IMR-90 (cell line): ENCODE data around the gene ABL1. TPM values are rescaled to one million over a fixed set of nuclear protein-coding genes. Genes with fewer than 3 reads are reported as not detected.

Experiments
- ATAC-seq: fragments of 200-7000 bp; cut with Tn5 transposase; 2 replicates; pipeline ENCODE4 v1.9.1; 2020; ENCODE audit warnings: low read depth, mild to moderate bottlenecking, moderate library complexity
- BruUV-seq: library from RNA; stranded (reverse); fragments of 400-500 nt; replicated peaks from 2 replicates; lab custom pipeline; 2021; lab: Mats Ljungman, UMichigan
- CTCF ChIA-PET: fragments of 300-600 bp; formaldehyde crosslinking; extraction: SDS; loops from one replicate; lab custom pipeline; 2021; ENCODE audit warnings: antibody characterized with exemption; lab: Yijun Ruan, JAX
- POLR2A ChIA-PET: fragments of 300-600 bp; sonication (Branson Sonifier 250); formaldehyde crosslinking; loops from one replicate; lab custom pipeline; 2022; ENCODE audit warnings: antibody characterized with exemption; ENCODE audit not compliant: unreplicated experiment; lab: Charles Lee
- DNase-seq: peaks from one replicate; pipeline ENCODE4 v3.0.0; 2013
- H2AFZ ChIP-seq: replicated peaks from 2 replicates; pipeline ENCODE3; 2013; ENCODE audit warnings: low read length, mild to moderate bottlenecking; ENCODE audit not compliant: poor library complexity
- H2AK5ac ChIP-seq: 2 replicates; pipeline ENCODE4 v1.6.1; 2013; ENCODE audit warnings: low read depth, low read length, inconsistent platforms
- H2AK9ac ChIP-seq: replicated peaks from 2 replicates; pipeline ENCODE3; 2013; ENCODE audit warnings: mild to moderate bottlenecking, low read depth, low read length, moderate library complexity; ENCODE audit not compliant: poor library complexity
- H2BK120ac ChIP-seq: 2 replicates; pipeline ENCODE4 v1.6.1; 2013; ENCODE audit warnings: low read depth, low read length, inconsistent platforms
- H2BK15ac ChIP-seq: 3 replicates; pipeline ENCODE4 v1.6.1; 2013; ENCODE audit warnings: low read depth, low read length, inconsistent platforms
- H2BK20ac ChIP-seq: 2 replicates; pipeline ENCODE4 v1.6.1; 2013; ENCODE audit warnings: low read depth, mild to moderate bottlenecking, inconsistent platforms, low read length, moderate library complexity
- H2BK5ac ChIP-seq: 2 replicates; pipeline ENCODE4 v1.6.1; 2013; ENCODE audit warnings: mild to moderate bottlenecking, low read depth, low read length, inconsistent platforms; ENCODE audit not compliant: poor library complexity, severe bottlenecking
- H3K14ac ChIP-seq: replicated peaks from 2 replicates; pipeline ENCODE4 v1.6.1; 2013; ENCODE audit warnings: low read depth, low read length, inconsistent platforms
- H3K18ac ChIP-seq: 2 replicates; pipeline ENCODE4 v1.6.1; 2013; ENCODE audit warnings: low read depth, low read length, control low read depth
- H3K23ac ChIP-seq: 2 replicates; pipeline ENCODE4 v1.6.1; 2013; ENCODE audit warnings: low read depth, low read length, inconsistent platforms
- H3K27ac ChIP-seq: 2 replicates; pipeline ENCODE4 v1.5.1; 2013; ENCODE audit warnings: mild to moderate bottlenecking, control low read depth, low read length; ENCODE audit not compliant: insufficient read depth
- H3K27me3 ChIP-seq: 2 replicates; pipeline ENCODE4 v1.6.1; 2013; ENCODE audit warnings: low read length; ENCODE audit not compliant: control insufficient read depth, insufficient read depth
- H3K36me3 ChIP-seq: 2 replicates; pipeline ENCODE4 v1.6.1; 2013; ENCODE audit warnings: low read length, mixed read lengths; ENCODE audit not compliant: control insufficient read depth, insufficient read depth
- H3K4ac ChIP-seq: 2 replicates; pipeline ENCODE4 v1.6.1; 2013; ENCODE audit warnings: low read depth, low read length, inconsistent platforms
- H3K4me1 ChIP-seq: 2 replicates; pipeline ENCODE4 v1.6.1; 2013; ENCODE audit warnings: low read length, mixed read lengths; ENCODE audit not compliant: control insufficient read depth, insufficient read depth
- H3K4me2 ChIP-seq: 2 replicates; pipeline ENCODE4 v1.6.1; 2013; ENCODE audit warnings: low read depth, mild to moderate bottlenecking, control low read depth, low read length, moderate library complexity
- H3K4me3 ChIP-seq: 2 replicates; pipeline ENCODE4 v1.5.1; 2013; ENCODE audit warnings: low read depth, mild to moderate bottlenecking, control low read depth, low read length, moderate library complexity; ENCODE audit not compliant: insufficient read depth
- H3K56ac ChIP-seq: 2 replicates; pipeline ENCODE4 v1.6.1; 2013; ENCODE audit warnings: low read length, inconsistent platforms; ENCODE audit not compliant: insufficient read depth; ENCODE audit errors: extremely low read depth
- H3K79me1 ChIP-seq, 2 experiments: 2 replicates each; pipeline ENCODE4 v1.6.1; 2013; ENCODE audit warnings: low read length in 2 of 2, inconsistent platforms in 1 of 2, low read depth in 1 of 2
- H3K9ac ChIP-seq: 2 replicates; pipeline ENCODE4 v1.6.1; 2013; ENCODE audit warnings: low read depth, low read length, control low read depth
- H3K9me1 ChIP-seq: 2 replicates; pipeline ENCODE4 v1.6.1; 2013; ENCODE audit warnings: low read length, inconsistent platforms; ENCODE audit not compliant: insufficient read depth
- H3K9me3 ChIP-seq: 2 replicates; pipeline ENCODE4 v1.6.1; 2013; ENCODE audit warnings: low read length; ENCODE audit not compliant: control insufficient read depth, insufficient read depth
- H4K20me1 ChIP-seq: 2 replicates; pipeline ENCODE4 v1.6.1; 2013; ENCODE audit warnings: low read length, inconsistent platforms; ENCODE audit not compliant: insufficient read depth
- H4K5ac ChIP-seq: 2 replicates; pipeline ENCODE4 v1.6.1; 2013; ENCODE audit warnings: mild to moderate bottlenecking, low read depth, low read length, control low read depth
- H4K8ac ChIP-seq, 2 experiments: 2 replicates each; pipeline ENCODE4 v1.6.1; 2013; ENCODE audit warnings: low read depth in 2 of 2, low read length in 2 of 2, control low read depth in 1 of 2, inconsistent platforms in 1 of 2
- H4K91ac ChIP-seq: 2 replicates; pipeline ENCODE4 v1.6.1; 2013; ENCODE audit warnings: low read depth, low read length, inconsistent platforms; ENCODE audit not compliant: insufficient read depth
- BHLHE40 ChIP-seq: fragments of 150-350 bp; IDR thresholded peaks from 2 replicates; pipeline ENCODE4 v1.6.1; 2016; ENCODE audit warnings: mild to moderate bottlenecking, low read depth, low read length
- CEBPB ChIP-seq: IDR thresholded peaks from 2 replicates; pipeline ENCODE4 v1.6.1; 2012; ENCODE audit warnings: low read depth, low read length, improper control_type of control experiment
- CHD1 ChIP-seq: IDR thresholded peaks from 2 replicates; pipeline ENCODE4 v1.6.1; 2012; ENCODE audit warnings: low read depth, low read length, improper control_type of control experiment
- CTCF ChIP-seq: conservative IDR thresholded peaks from 2 replicates; pipeline ENCODE4 v1.5.1; 2012; ENCODE audit warnings: mild to moderate bottlenecking, low read depth, low read length, improper control_type of control experiment
- ELK1 ChIP-seq: fragments of 150-350 bp; IDR thresholded peaks from 2 replicates; pipeline ENCODE4 v1.6.1; 2016; ENCODE audit warnings: low read depth, mild to moderate bottlenecking, low read length, moderate library complexity, borderline replicate concordance
- FOS ChIP-seq: fragments of 150-350 bp; IDR thresholded peaks from 2 replicates; pipeline ENCODE4 v1.6.1; 2016; ENCODE audit warnings: low read depth, low read length
- MAFK ChIP-seq: IDR thresholded peaks from 2 replicates; pipeline ENCODE4 v1.6.1; 2012; ENCODE audit warnings: low read depth, low read length, improper control_type of control experiment
- MAZ ChIP-seq: IDR thresholded peaks from 2 replicates; pipeline ENCODE4 v1.6.1; 2012; ENCODE audit warnings: low read depth, mild to moderate bottlenecking, low read length, improper control_type of control experiment, moderate library complexity, borderline replicate concordance
- MXI1 ChIP-seq: IDR thresholded peaks from 2 replicates; pipeline ENCODE4 v1.6.1; 2012; ENCODE audit warnings: low read depth, mild to moderate bottlenecking, low read length, moderate library complexity, borderline replicate concordance
- NFE2L2 ChIP-seq: fragments of 150-350 bp; IDR thresholded peaks from 2 replicates; pipeline ENCODE4 v1.6.1; 2016; ENCODE audit warnings: low read depth, mild to moderate bottlenecking, low read length
- POLR2A ChIP-seq: IDR thresholded peaks from 2 replicates; pipeline ENCODE4 v1.6.1; 2012; ENCODE audit warnings: mild to moderate bottlenecking, low read depth, low read length
- RAD21 ChIP-seq: IDR thresholded peaks from 2 replicates; pipeline ENCODE4 v1.6.1; 2012; ENCODE audit warnings: low read length, improper control_type of control experiment
- RCOR1 ChIP-seq: IDR thresholded peaks from 2 replicates; pipeline ENCODE4 v1.6.1; 2012; ENCODE audit warnings: mild to moderate bottlenecking, low read length, improper control_type of control experiment; ENCODE audit not compliant: insufficient replicate concordance
- RFX5 ChIP-seq: IDR thresholded peaks from 2 replicates; pipeline ENCODE4 v1.8.0; 2012; ENCODE audit warnings: low read depth, mild to moderate bottlenecking, low read length, moderate library complexity
- SMC3 ChIP-seq: fragments of 150-350 bp; IDR thresholded peaks from 2 replicates; pipeline ENCODE4 v1.6.1; 2016; ENCODE audit warnings: low read depth, mild to moderate bottlenecking, antibody characterized with exemption, low read length, moderate library complexity
- USF2 ChIP-seq: fragments of 150-350 bp; IDR thresholded peaks from 2 replicates; pipeline ENCODE4 v1.6.1; 2017; ENCODE audit warnings: mild to moderate bottlenecking, antibody characterized with exemption, low read length, low read depth
- dilution Hi-C: fragments of 300-500 bp; cut with HindIII; formaldehyde crosslinking; loops from one replicate; pipeline ENCODE4 v1.14.3; 2018; ENCODE audit warnings: low sequenced_read_pairs; ENCODE audit not compliant: unreplicated experiment
- in situ Hi-C: fragments of 300-500 bp; cut with MboI; formaldehyde crosslinking; loops from 3 replicates; pipeline ENCODE4 v1.14.3; 2019; ENCODE audit warnings: low sequenced_read_pairs, inconsistent platforms, mixed read lengths
- intact Hi-C: fragments of 100-400 bp; cut with micrococcal nuclease; formaldehyde crosslinking; loops from 2 replicates; pipeline ENCODE4 v1.10.0; 2022
- polyA plus RNA-seq, 3 experiments: library from polyadenylated mRNA; depleted of rRNA; stranded (reverse); fragments of >200 nt; gene quantifications; 2 replicates each; pipeline ENCODE4 v1.2.3, GENCODE V29; 2012; ENCODE audit warnings: low replicate concordance in 1 of 3
- total RNA-seq: library from RNA; depleted of rRNA; stranded (reverse); fragments of >200 nt; gene quantifications from 2 replicates; pipeline ENCODE4 v1.2.3, GENCODE V29; 2012

Gene ABL1
- total and polyA plus RNA-seq, 2 of the 4 experiments (the other 2 are of a cell fraction) = 33.7 to 49.1 TPM

- POLR2A ChIA-PET = no interaction called here
- BruUV-seq = no TSS peak
These were observed 24.4 kb upstream of the ABL1 start for GRCh38 chr9:130810609-130811136.

More at GRCh38 chr9:130810609-130811136, 24.4 kb upstream of the ABL1 start:
- Histone ChIP-seq H2AFZ (no peak overlapping the region), H2BK20ac (no peak overlapping the region), H3K4me1 (peaks cover 2% of the 10 kb centered on the region), H2AK9ac (no peak overlapping the region), H3K4ac (no peak overlapping the region), H4K8ac (no peak overlapping the region), H3K9me1 (no peaks in the 10 kb centered on the region; the same call in 1 of the 2 replicates), H3K56ac (no peak overlapping the region), H4K5ac (no peak overlapping the region), H3K36me3 (no peaks in the 10 kb centered on the region), H3K18ac (no peak overlapping the region), H4K91ac (no peak overlapping the region), H3K9me3 (no peaks in the 10 kb centered on the region), H3K79me1 (peaks cover 14 to 19% of the 10 kb centered on the region in 2 experiments), H3K4me2 (no peak overlapping the region), H2BK5ac (no peak overlapping the region), H2AK5ac (no peak overlapping the region), H3K27me3 (no peaks in the 10 kb centered on the region), H3K4me3 (no peak overlapping the region), H3K23ac (no peak overlapping the region), H3K14ac (no peak overlapping the region), H4K20me1 (0 out of 2 replicates have a peak, but pooled peaks cover 4% of the 10 kb centered on the region), H2BK120ac (no peak overlapping the region), H2BK15ac (no peak overlapping the region), H3K9ac (no peak overlapping the region), H3K27ac (no peak overlapping the region)
- in situ Hi-C loops (no loop called here), dilution Hi-C loops (no loop called here), intact Hi-C loops (no loop called here)
- CTCF ChIA-PET = no interaction called here
- ATAC-seq (no peak), DNase-seq (no peak)
- TF ChIP-seq POLR2A = no peak
- TF ChIP-seq RCOR1 = no peak
- no peak for TF ChIP-seq MXI1
- no peak for TF ChIP-seq FOS
- TF ChIP-seq NFE2L2 = no peak
- TF ChIP-seq BHLHE40 = no peak
- TF ChIP-seq ELK1 = no peak
- no peak for TF ChIP-seq CHD1
- no peak for TF ChIP-seq CTCF
- no peak for TF ChIP-seq CEBPB
- no peak for TF ChIP-seq SMC3
- no peak for TF ChIP-seq MAFK
- TF ChIP-seq USF2 = no peak
- no peak for TF ChIP-seq RFX5
- TF ChIP-seq RAD21 = no peak
- no peak for TF ChIP-seq MAZ
